Liver (tissue), 9 donors: Measurements from ENCODE around the gene PRKAA1. TPM values are rescaled to one million over a fixed set of nuclear protein-coding genes. Genes with fewer than 3 reads are reported as not detected.

ENCODE experiments used
- DNase-seq: peaks from one replicate; pipeline ENCODE4 v3.0.0-alpha.2; 2017; ENCODE audit warnings: low spot score
- H3K27ac ChIP-seq, 2 donors: one replicate each; pipeline ENCODE4 v1.7.0; 2013; ENCODE audit warnings: inconsistent platforms in 2 of 2, low read length in 2 of 2, control low read depth in 1 of 2, low read depth in 1 of 2, mild to moderate bottlenecking in 1 of 2
- H3K27me3 ChIP-seq, 4 donors: one replicate each; pipeline versions ENCODE4 v1.6.1 to v1.7.0; 2013; ENCODE audit warnings: low read length in 3 of 4, inconsistent platforms in 1 of 4, mild to moderate bottlenecking in 1 of 4, moderate library complexity in 1 of 4; ENCODE audit not compliant: control insufficient read depth in 4 of 4, insufficient read depth in 4 of 4
- H3K36me3 ChIP-seq, 4 donors: one replicate each; pipeline versions ENCODE4 v1.6.1 to v1.7.0; 2013; ENCODE audit warnings: low read length in 3 of 4, mild to moderate bottlenecking in 3 of 4, low read depth in 1 of 4, moderate library complexity in 1 of 4; ENCODE audit not compliant: control insufficient read depth in 4 of 4, insufficient read depth in 3 of 4
- H3K4me1 ChIP-seq, 4 donors: one replicate each; pipeline versions ENCODE4 v1.6.1 to v1.7.0; 2013; ENCODE audit warnings: low read length in 3 of 4, mild to moderate bottlenecking in 3 of 4, moderate library complexity in 1 of 4; ENCODE audit not compliant: control insufficient read depth in 4 of 4, insufficient read depth in 4 of 4
- H3K4me3 ChIP-seq, 3 donors: one replicate each; pipeline versions ENCODE4 v1.6.1 to v1.7.0; 2013; ENCODE audit warnings: low read length in 3 of 3, control low read depth in 1 of 3, low read depth in 1 of 3, mild to moderate bottlenecking in 1 of 3
- H3K9ac ChIP-seq, 2 donors: one replicate each; pipeline ENCODE4 v1.7.0; 2013; ENCODE audit warnings: low read length in 2 of 2, mild to moderate bottlenecking in 2 of 2, moderate library complexity in 2 of 2, control low read depth in 1 of 2, low read depth in 1 of 2
- H3K9me3 ChIP-seq, 4 donors: one replicate each; pipeline versions ENCODE4 v1.6.1 to v1.7.0; 2013; ENCODE audit warnings: low read length in 3 of 4; ENCODE audit not compliant: control insufficient read depth in 4 of 4
- ATF3 ChIP-seq: IDR thresholded peaks from 2 replicates; pipeline ENCODE4 v1.6.1; 2016; ENCODE audit warnings: antibody characterized with exemption
- CTCF ChIP-seq: fragments of 150-350 bp; IDR thresholded peaks from 2 replicates; pipeline ENCODE4 v1.5.1; 2017; ENCODE audit warnings: improper control_type of control experiment, low read depth, low read length; ENCODE audit not compliant: missing input control
- EGR1 ChIP-seq, 2 donors: IDR thresholded peaks; 2 replicates each; pipeline ENCODE4 v1.6.1; 2016 to 2018; ENCODE audit warnings: antibody characterized with exemption in 2 of 2, low read depth in 2 of 2
- FOXA1 ChIP-seq: IDR thresholded peaks from 2 replicates; pipeline ENCODE4 v1.6.1; 2016; ENCODE audit warnings: antibody characterized with exemption
- FOXA2 ChIP-seq: IDR thresholded peaks from 2 replicates; pipeline ENCODE4 v1.6.1; 2016; ENCODE audit warnings: antibody characterized with exemption
- GABPA ChIP-seq, 2 donors: IDR thresholded peaks in 1 of 2; conservative IDR thresholded peaks in 1 of 2; 2 replicates each; pipeline ENCODE4 v1.6.1; 2016; ENCODE audit warnings: antibody characterized with exemption in 2 of 2, mild to moderate bottlenecking in 1 of 2, moderate library complexity in 1 of 2
- HNF4A ChIP-seq, 2 donors: conservative IDR thresholded peaks; 2 replicates each; pipeline ENCODE4 v1.6.1; 2016; ENCODE audit warnings: antibody characterized with exemption in 2 of 2, mild to moderate bottlenecking in 2 of 2
- HNF4G ChIP-seq: IDR thresholded peaks from 2 replicates; pipeline ENCODE4 v1.6.1; 2016; ENCODE audit warnings: antibody characterized with exemption
- JUND ChIP-seq, 2 donors: IDR thresholded peaks; 2 replicates each; pipeline ENCODE4 v1.6.1; 2016; ENCODE audit warnings: antibody characterized with exemption in 2 of 2
- MAX ChIP-seq: IDR thresholded peaks from 2 replicates; pipeline ENCODE4 v1.6.1; 2016; ENCODE audit warnings: antibody characterized with exemption
- NR2F2 ChIP-seq: IDR thresholded peaks from 2 replicates; pipeline ENCODE4 v1.6.1; 2016; ENCODE audit warnings: antibody characterized with exemption
- RAD21 ChIP-seq, 2 donors: IDR thresholded peaks; 2 replicates each; pipeline ENCODE4 v1.6.1; 2016; ENCODE audit warnings: antibody characterized with exemption in 2 of 2, mild to moderate bottlenecking in 2 of 2
- REST ChIP-seq: IDR thresholded peaks from 2 replicates; pipeline ENCODE4 v1.6.1; 2016; ENCODE audit warnings: antibody characterized with exemption, mild to moderate bottlenecking
- RXRA ChIP-seq, 2 donors: IDR thresholded peaks; 2 replicates each; pipeline ENCODE4 v1.6.1; 2017 to 2018; ENCODE audit warnings: antibody characterized with exemption in 2 of 2, mild to moderate bottlenecking in 1 of 2
- SP1 ChIP-seq: IDR thresholded peaks from 2 replicates; pipeline ENCODE4 v1.6.1; 2018; ENCODE audit warnings: antibody characterized with exemption, mild to moderate bottlenecking
- TAF1 ChIP-seq: conservative IDR thresholded peaks from 2 replicates; pipeline ENCODE4 v1.6.1; 2016; ENCODE audit warnings: antibody characterized with exemption, mild to moderate bottlenecking
- YY1 ChIP-seq: IDR thresholded peaks from 2 replicates; pipeline ENCODE4 v1.6.1; 2016; ENCODE audit warnings: antibody characterized with exemption, mild to moderate bottlenecking
- ZBTB33 ChIP-seq: IDR thresholded peaks from 2 replicates; pipeline ENCODE4 v1.6.1; 2016; ENCODE audit warnings: antibody characterized with exemption
- polyA plus RNA-seq, 2 donors: library from polyadenylated mRNA; stranded (reverse) in 1 of 2; unstranded in 1 of 2; fragments of 200-250 nt in 1 of 2; fragments of >200 nt in 1 of 2; fragmentation: Nextera tagmentation in 1 of 2; extraction: Ambion mirVana in 1 of 2; gene quantifications; one replicate each; pipeline versions ENCODE4 v1.2.1 to v1.2.3, GENCODE V29; 2013 to 2015
- total RNA-seq, 2 donors: library from RNA; depleted of rRNA; stranded (reverse); fragments of >200 nt; gene quantifications; one replicate each; pipeline ENCODE4 v1.2.3, GENCODE V29; 2014
- donor health status: healthy.
- donor health status: healthy.
- donor health status: healthy.
- donor health status: healthy.
- donor health status: healthy.

Gene PRKAA1
- total and polyA plus RNA-seq, 4 donors: 23.7 to 105 (median 42.4) TPM

GRCh38 chr5:40720069-40720468 is 78.1 kb downstream of the PRKAA1 start (continued):
- TF ChIP-seq RXRA (IDR thresholded peaks at IDR 0.05) (peak in 1 of 2 donors; percentile 16), FOXA2 (peak; percentile 37), SP1 (peak; percentile 38), ATF3 (no peak), TAF1 (no peak), NR2F2 (no peak), FOXA1 (no peak), MAX (peak; percentile 25), HNF4G (peak; percentile 69), CTCF (no peak)

- Histone ChIP-seq H3K36me3 (peaks cover 0 to 7% (median 0%) of the 10 kb centered on the region in 4 donors), H3K4me1 (peaks cover 2 to 15% (median 10%) of the 10 kb centered on the region in 4 donors)
- no peak for DNase-seq
These were observed 80.9 kb downstream of the PRKAA1 start for GRCh38 chr5:40717281-40717680.

More at GRCh38 chr5:40717281-40717680, 80.9 kb downstream of the PRKAA1 start:
- H3K9me3 ChIP-seq: no peaks in the 10 kb centered on the region
- H3K4me3 ChIP-seq: no peak overlapping the region
- TF ChIP-seq RAD21 (IDR thresholded peaks at IDR 0.05) (no peak), YY1 (peak; percentile 61), HNF4G (no peak), SP1 (peak; percentile 61), CTCF (no peak), FOXA2 (no peak), REST (peak; percentile 58), FOXA1 (no peak), EGR1 (IDR thresholded peaks at IDR 0.05; ENCODE audit: low read depth in 2 of 2) (no peak), NR2F2 (no peak), RXRA (IDR thresholded peaks at IDR 0.05) (peak; percentile 53 to 73), HNF4A (conservative IDR thresholded peaks at IDR 0.05) (peak; percentile 68 to 79), MAX (peak; percentile 42), JUND (IDR thresholded peaks at IDR 0.05) (no peak), GABPA (IDR thresholded peaks at IDR 0.05 in 1 of 2, conservative IDR thresholded peaks at IDR 0.05 in 1 of 2) (no peak), ATF3 (no peak), ZBTB33 (peak; percentile 41), TAF1 (no peak)
- H3K27me3 ChIP-seq: no peaks in the 10 kb centered on the region
- H3K9ac ChIP-seq: no peak overlapping the region
- peak overlapping the region; percentile 19 to 48 for H3K27ac ChIP-seq
